A549 (cell line): ENCODE measurements around the gene CALN1. TPM values are rescaled to one million over a fixed set of nuclear protein-coding genes. Genes with fewer than 3 reads are reported as not detected.

ENCODE experiments used
- ATAC-seq, 2 experiments: fragments of 200-7000 bp in 1 of 2; fragments of >200 bp in 1 of 2; cut with Nextera tagmentation in 1 of 2; cut with Tn5 transposase in 1 of 2; 3 replicates each; pipeline versions ENCODE4 v1.8.0 to v1.9.1; 2018 to 2020; ENCODE audit warnings: mild to moderate bottlenecking in 1 of 2, moderate library complexity in 1 of 2
- CTCF ChIA-PET: fragments of 300-600 bp; sonication (Branson Sonifier 250); formaldehyde crosslinking; extraction: SDS; loops from one replicate; lab custom pipeline; 2021; ENCODE audit warnings: antibody characterized with exemption, inconsistent platforms; lab: Yijun Ruan, JAX
- POLR2A ChIA-PET: fragments of 350-600 bp; formaldehyde crosslinking; extraction: SDS; loops from one replicate; lab custom pipeline; 2021; ENCODE audit warnings: antibody characterized with exemption, inconsistent platforms; lab: Yijun Ruan, JAX
- DNase-seq, 2 experiments: peaks; one replicate each; pipeline versions ENCODE4 v3.0.0 to v3.0.0-alpha.2; 2011 to 2016; ENCODE audit warnings: low read depth in 1 of 2, low spot score in 1 of 2
- FAIRE-seq: peaks from 2 replicates; lab custom pipeline; 2011; peaks lifted over from hg19 to GRCh38; lab: Jason Lieb, UNC
- H3K27ac ChIP-seq, 2 experiments: fragments of >200 bp; sonication (Bioruptor Twin); formaldehyde crosslinking; 3 replicates each; pipeline ENCODE4 v1.5.1; 2016 to 2017
- H3K4me1 ChIP-seq: fragments of >200 bp; sonication (Bioruptor Twin); formaldehyde crosslinking; 3 replicates; pipeline ENCODE4 v1.6.1; 2016
- H3K4me2 ChIP-seq: fragments of >200 bp; sonication (Bioruptor Twin); formaldehyde crosslinking; 3 replicates; pipeline ENCODE4 v1.6.1; 2016
- H3K4me3 ChIP-seq: fragments of >200 bp; sonication (Bioruptor Twin); formaldehyde crosslinking; 3 replicates; pipeline ENCODE4 v1.5.1; 2016
- H3K9me3 ChIP-seq: fragments of >200 bp; sonication (Bioruptor Twin); formaldehyde crosslinking; 3 replicates; pipeline ENCODE4 v1.6.1; 2016
- CBX8 ChIP-seq: fragments of 200-600 bp; sonication (generic); IDR thresholded peaks from 2 replicates; pipeline ENCODE4 v1.6.1; 2016
- CEBPB ChIP-seq, 2 experiments: fragments of >200 bp in 1 of 2; sonication (Bioruptor Twin) in 1 of 2; formaldehyde crosslinking in 1 of 2; IDR thresholded peaks; 2 replicates each; pipeline ENCODE4 v1.6.1; 2012 to 2016
- ESRRA ChIP-seq: fragments of 150-350 bp; IDR thresholded peaks from 2 replicates; pipeline ENCODE4 v1.6.1; 2014; ENCODE audit warnings: mild to moderate bottlenecking, low read length, borderline replicate concordance
- FOXS1 ChIP-seq: fragments of 250-450 bp; sonication (Bioruptor Pico); IDR thresholded peaks from 2 replicates; pipeline ENCODE4 v1.5.0; 2020; ENCODE audit warnings: mild to moderate bottlenecking, moderate library complexity
- GATA3 ChIP-seq: IDR thresholded peaks from 2 replicates; pipeline ENCODE4 v1.6.1; 2012; ENCODE audit warnings: borderline replicate concordance
- HEYL ChIP-seq: fragments of 250-450 bp; sonication (Bioruptor Pico); IDR thresholded peaks from 2 replicates; pipeline ENCODE4 v1.8.0; 2021; ENCODE audit warnings: mild to moderate bottlenecking, moderate library complexity
- KDM5A ChIP-seq: fragments of 200-600 bp; sonication (generic); IDR thresholded peaks from 2 replicates; pipeline ENCODE4 v1.6.1; 2016; ENCODE audit warnings: antibody characterized with exemption, mild to moderate bottlenecking
- MAFK ChIP-seq: fragments of 450-650 bp; IDR thresholded peaks from 2 replicates; pipeline ENCODE4 v1.6.1; 2014; ENCODE audit not compliant: partially characterized antibody
- MAZ ChIP-seq: fragments of 150-350 bp; IDR thresholded peaks from 2 replicates; pipeline ENCODE4 v1.6.1; 2014; ENCODE audit warnings: antibody characterized with exemption, low read depth, low read length, borderline replicate concordance
- MYC ChIP-seq: IDR thresholded peaks from 2 replicates; pipeline ENCODE4 v1.6.1; 2012; ENCODE audit warnings: mild to moderate bottlenecking, inconsistent platforms, low read length, improper control_type of control experiment, borderline replicate concordance
- NPAS2 ChIP-seq: fragments of 250-450 bp; sonication (Bioruptor Pico); IDR thresholded peaks from 2 replicates; pipeline ENCODE4 v1.8.0; 2022; ENCODE audit warnings: mild to moderate bottlenecking, moderate library complexity, borderline replicate concordance
- RAD21 ChIP-seq, 2 experiments: fragments of >200 bp in 1 of 2; sonication (Bioruptor Twin) in 1 of 2; formaldehyde crosslinking in 1 of 2; IDR thresholded peaks in 1 of 2; conservative IDR thresholded peaks in 1 of 2; 2 replicates in 1 of 2; 3 replicates in 1 of 2; pipeline ENCODE4 v1.6.1; 2012 to 2018; ENCODE audit warnings: inconsistent platforms in 1 of 2
- RFX5 ChIP-seq: fragments of 450-650 bp; IDR thresholded peaks from 2 replicates; pipeline ENCODE4 v1.7.1; 2014; ENCODE audit warnings: antibody characterized with exemption, mild to moderate bottlenecking, moderate library complexity
- TP53 ChIP-seq: fragments of 250-450 bp; sonication (Bioruptor Pico); IDR thresholded peaks from 2 replicates; pipeline ENCODE4 v1.5.0; 2021; ENCODE audit warnings: mild to moderate bottlenecking, moderate library complexity
- ZFP36 ChIP-seq: fragments of 450-650 bp; IDR thresholded peaks from 2 replicates; pipeline ENCODE4 v1.6.1; 2014; ENCODE audit warnings: borderline replicate concordance; ENCODE audit not compliant: partially characterized antibody
- ZSCAN20 ChIP-seq: fragments of 250-450 bp; sonication (Bioruptor Pico); IDR thresholded peaks from 2 replicates; pipeline ENCODE4 v1.8.0; 2022; ENCODE audit warnings: mild to moderate bottlenecking, moderate library complexity
- WGBS: methylation state at CpG from one replicate; pipeline ENCODE4 v1.1.6; 2017; ENCODE audit errors: missing lambda C conversion rate; 5-methylcytosine and 5-hydroxymethylcytosine counted together
- polyA plus RNA-seq, 4 experiments: library from polyadenylated mRNA; depleted of rRNA in 3 of 4; stranded (reverse); fragments of >200 nt; fragmentation: RNase III in 1 of 4; extraction: RNeasy Plus Mini Kit Qiagen cat#74134 plus additional on column Dnase treatment in 1 of 4; gene quantifications; 2 replicates in 3 of 4; 3 replicates in 1 of 4; pipeline ENCODE4 v1.2.3, GENCODE V29; 2011 to 2017
- TF ChIP-seq, protein P1 (sequence below): IDR thresholded peaks from 2 replicates; pipeline ENCODE4 v1.6.1; 2012; ENCODE audit warnings: low read depth, borderline replicate concordance
- TF ChIP-seq, protein P2 (sequence below): fragments of 150-350 bp; IDR thresholded peaks from 2 replicates; pipeline ENCODE4 v1.6.1; 2014; ENCODE audit warnings: low read depth, mild to moderate bottlenecking, low read length
- TF ChIP-seq, protein P3 (sequence below): IDR thresholded peaks from 2 replicates; pipeline ENCODE4 v1.6.1; 2012

CALN1 gene
- polyA plus RNA-seq, 2 of the 4 experiments (the other 2 are of a cell fraction), result not detected

DNA sequence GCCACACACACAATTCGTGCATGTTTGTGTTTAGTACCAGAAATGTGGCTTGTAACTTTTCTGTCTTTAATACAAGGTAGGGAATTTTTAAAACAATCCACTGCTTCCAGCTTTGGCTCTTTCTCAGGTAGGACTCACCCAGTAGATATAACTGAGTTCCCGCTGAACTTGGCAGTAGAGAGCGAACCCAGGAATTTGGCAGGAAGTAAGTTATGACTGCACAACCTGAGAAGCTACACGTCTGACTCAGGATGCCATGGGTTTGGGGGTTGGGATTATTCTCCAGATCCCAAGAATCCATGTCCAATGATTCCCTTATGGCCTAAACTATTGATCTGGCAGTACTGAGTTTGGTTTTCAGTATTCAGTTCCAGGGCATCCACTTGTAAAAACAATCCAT, 499.7 kb downstream of the CALN1 start:
- Histone ChIP-seq H3K27ac (no peak overlapping the region), H3K9me3 (peaks cover 3% of the 10 kb centered on the region; the same call in 1 of the 3 replicates), H3K4me1 (no peaks in the 10 kb centered on the region), H3K4me2 (no peak overlapping the region), H3K4me3 (no peak overlapping the region)
- no peak for ATAC-seq
- no peak for TF ChIP-seq FOXS1 (CRISPR knock-in tag)
- TF ChIP-seq ZSCAN20 (CRISPR knock-in tag), result no peak
- TF ChIP-seq, protein P1, sequence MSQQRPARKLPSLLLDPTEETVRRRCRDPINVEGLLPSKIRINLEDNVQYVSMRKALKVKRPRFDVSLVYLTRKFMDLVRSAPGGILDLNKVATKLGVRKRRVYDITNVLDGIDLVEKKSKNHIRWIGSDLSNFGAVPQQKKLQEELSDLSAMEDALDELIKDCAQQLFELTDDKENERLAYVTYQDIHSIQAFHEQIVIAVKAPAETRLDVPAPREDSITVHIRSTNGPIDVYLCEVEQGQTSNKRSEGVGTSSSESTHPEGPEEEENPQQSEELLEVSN, result no peak
- TF ChIP-seq MAZ, result no peak
- TF ChIP-seq ESRRA, result no peak
- TF ChIP-seq MAFK, result no peak
- TF ChIP-seq KDM5A, result no peak
- 15% methylated on average over 4 of the region's 4 CpGs for WGBS
- no peak for FAIRE-seq
- ChIA-PET CTCF (no interaction called here), POLR2A (no interaction called here)
- DNase-seq, result no peak

DNA sequence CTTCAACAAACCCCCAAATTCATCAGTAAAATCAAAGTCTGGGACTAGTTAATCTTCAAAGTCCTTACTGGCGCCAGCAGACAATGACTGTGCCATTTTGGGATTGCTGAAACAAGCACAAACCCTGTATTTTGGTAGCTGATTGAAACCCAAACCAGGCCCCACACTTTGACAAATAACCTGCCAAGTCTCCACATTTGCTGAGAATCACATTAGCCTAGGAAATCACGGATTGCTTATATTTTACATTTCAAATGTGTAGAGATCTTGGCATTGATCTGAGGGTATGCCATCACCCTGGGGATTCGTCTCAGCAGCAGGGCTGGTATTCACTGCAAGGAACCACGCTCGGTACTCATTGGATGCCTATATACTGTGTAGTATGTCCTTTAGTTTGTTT, 501.1 kb downstream of the CALN1 start:
- ChIA-PET CTCF (no interaction called here), POLR2A (no interaction called here)
- Histone ChIP-seq H3K27ac (no peak overlapping the region), H3K9me3 (peaks cover 3% of the 10 kb centered on the region; the same call in 1 of the 3 replicates), H3K4me2 (no peak overlapping the region), H3K4me1 (no peaks in the 10 kb centered on the region)
- ATAC-seq (no peak), DNase-seq (no peak)
- TF ChIP-seq ZFP36, result no peak
- no peak for TF ChIP-seq NPAS2
- TF ChIP-seq HEYL (CRISPR knock-in tag), result no peak
- TF ChIP-seq, all 56 proteins: peak for 0
- FAIRE-seq, result no peak
- 1% methylated on average over 5 of the region's 5 CpGs for WGBS
- no peak overlapping the region for H3K4me3 ChIP-seq

DNA sequence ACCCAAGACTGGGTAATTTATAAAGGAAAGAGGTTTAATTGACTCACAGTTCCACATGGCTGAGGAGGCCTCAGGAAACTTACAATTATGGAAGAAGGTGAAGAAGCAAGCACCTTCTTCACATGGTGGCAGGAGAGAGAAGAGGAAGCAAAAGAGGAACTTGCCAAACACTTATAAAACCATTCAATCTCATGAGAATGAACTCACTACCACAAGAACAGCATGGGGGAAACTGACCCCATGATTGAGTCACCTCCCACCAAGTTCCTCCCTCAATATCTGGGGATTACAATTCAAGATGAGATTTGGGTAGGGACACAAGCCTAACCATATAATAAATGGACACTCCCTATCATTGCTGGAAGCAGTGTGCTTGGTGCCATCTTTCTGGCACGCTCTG, 506.3 kb downstream of the CALN1 start:
- Histone ChIP-seq H3K4me1 (no peaks in the 10 kb centered on the region), H3K4me3 (no peak overlapping the region), H3K27ac (no peak overlapping the region), H3K4me2 (no peak overlapping the region), H3K9me3 (no peaks in the 10 kb centered on the region)
- TF ChIP-seq RFX5 (no peak), GATA3 (no peak), TP53 (CRISPR knock-in tag) (no peak), MYC (no peak), CBX8 (no peak), MAZ (no peak), RAD21 (conservative IDR thresholded peaks at IDR 0.05 in 1 of 2, IDR thresholded peaks at IDR 0.05 in 1 of 2) (no peak), CEBPB (IDR thresholded peaks at IDR 0.05) (no peak)
- TF ChIP-seq, protein P2, sequence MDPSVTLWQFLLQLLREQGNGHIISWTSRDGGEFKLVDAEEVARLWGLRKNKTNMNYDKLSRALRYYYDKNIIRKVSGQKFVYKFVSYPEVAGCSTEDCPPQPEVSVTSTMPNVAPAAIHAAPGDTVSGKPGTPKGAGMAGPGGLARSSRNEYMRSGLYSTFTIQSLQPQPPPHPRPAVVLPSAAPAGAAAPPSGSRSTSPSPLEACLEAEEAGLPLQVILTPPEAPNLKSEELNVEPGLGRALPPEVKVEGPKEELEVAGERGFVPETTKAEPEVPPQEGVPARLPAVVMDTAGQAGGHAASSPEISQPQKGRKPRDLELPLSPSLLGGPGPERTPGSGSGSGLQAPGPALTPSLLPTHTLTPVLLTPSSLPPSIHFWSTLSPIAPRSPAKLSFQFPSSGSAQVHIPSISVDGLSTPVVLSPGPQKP, result no peak
- TF ChIP-seq, protein P3, sequence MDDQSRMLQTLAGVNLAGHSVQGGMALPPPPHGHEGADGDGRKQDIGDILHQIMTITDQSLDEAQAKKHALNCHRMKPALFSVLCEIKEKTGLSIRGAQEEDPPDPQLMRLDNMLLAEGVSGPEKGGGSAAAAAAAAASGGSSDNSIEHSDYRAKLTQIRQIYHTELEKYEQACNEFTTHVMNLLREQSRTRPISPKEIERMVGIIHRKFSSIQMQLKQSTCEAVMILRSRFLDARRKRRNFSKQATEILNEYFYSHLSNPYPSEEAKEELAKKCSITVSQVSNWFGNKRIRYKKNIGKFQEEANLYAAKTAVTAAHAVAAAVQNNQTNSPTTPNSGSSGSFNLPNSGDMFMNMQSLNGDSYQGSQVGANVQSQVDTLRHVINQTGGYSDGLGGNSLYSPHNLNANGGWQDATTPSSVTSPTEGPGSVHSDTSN, result no peak
- FAIRE-seq (no peak), DNase-seq (no peak), ATAC-seq (no peak)
- WGBS, result 13% methylated on average over 1 of the region's 1 CpG
- POLR2A ChIA-PET, result no interaction called here
- CTCF ChIA-PET, result no interaction called here

DNA sequence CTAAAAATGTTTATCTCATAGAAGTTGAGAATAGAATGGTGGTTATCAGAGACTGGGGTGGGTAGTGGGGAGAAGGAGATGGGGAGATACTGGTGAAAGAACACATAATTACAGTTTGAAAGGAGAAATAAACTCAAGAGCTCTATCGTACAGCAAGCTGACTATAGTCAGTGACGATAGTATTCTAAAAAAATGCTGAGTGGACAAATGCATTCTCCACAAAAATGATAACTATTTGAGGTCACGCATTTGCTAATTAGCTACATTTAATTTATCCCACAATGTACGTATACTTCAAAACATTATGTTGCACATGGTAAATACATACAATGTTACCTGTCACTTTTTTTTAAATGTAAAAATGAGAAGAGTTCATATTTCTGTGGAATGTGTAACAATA, 507.7 kb downstream of the CALN1 start:
- TF ChIP-seq MYC, result no peak
- TF ChIP-seq MAFK, result peak; percentile 94
- DNase-seq (no peak), FAIRE-seq (no peak), ATAC-seq (no peak)
- H3K4me1 ChIP-seq, result no peaks in the 10 kb centered on the region
- H3K4me2 ChIP-seq, result no peak overlapping the region
- ChIA-PET POLR2A (no interaction called here), CTCF (no interaction called here)
- WGBS, result 34% methylated on average over 4 of the region's 4 CpGs
- no peaks in the 10 kb centered on the region for H3K9me3 ChIP-seq
- no peak overlapping the region for H3K4me3 ChIP-seq
- no peak overlapping the region for H3K27ac ChIP-seq
